Measurements from ENCODE around the gene BMP6.

Gene BMP6

GRCh38 chr6:7742223-7742785 lies 16.4 kb downstream of the BMP6 start:
- no peak for DNase-seq
- H3K27me3 ChIP-seq (replicated peaks; ENCODE audit: control insufficient read depth, insufficient read depth, low read length, poor library complexity, severe bottlenecking): no peaks in the 10 kb centered on the region
- no peaks in the 10 kb centered on the region for H3K9me3 ChIP-seq (ENCODE audit: control insufficient read depth, low read length)
- no peaks in the 10 kb centered on the region for H3K36me3 ChIP-seq (ENCODE audit: control insufficient read depth, insufficient read depth, low read length)
- H3K27ac ChIP-seq (ENCODE audit: insufficient read depth, low read length, poor library complexity, severe bottlenecking): no peak overlapping the region
- no peaks in the 10 kb centered on the region for H3K4me1 ChIP-seq (ENCODE audit: control insufficient read depth, insufficient read depth, low read length, poor library complexity, severe bottlenecking)
- H3K4me3 ChIP-seq (ENCODE audit: insufficient read depth, low read depth, low read length, poor library complexity, severe bottlenecking): no peak overlapping the region

- Histone ChIP-seq H3K27me3 (replicated peaks; ENCODE audit: control insufficient read depth, insufficient read depth, low read length, poor library complexity, severe bottlenecking) (no peaks in the 10 kb centered on the region), H3K36me3 (ENCODE audit: control insufficient read depth, insufficient read depth, low read length) (no peaks in the 10 kb centered on the region), H3K27ac (ENCODE audit: insufficient read depth, low read length, poor library complexity, severe bottlenecking) (no peak overlapping the region), H3K4me3 (ENCODE audit: insufficient read depth, low read depth, low read length, poor library complexity, severe bottlenecking) (no peak overlapping the region), H3K9me3 (ENCODE audit: control insufficient read depth, low read length) (no peaks in the 10 kb centered on the region), H3K4me1 (ENCODE audit: control insufficient read depth, insufficient read depth, low read length, poor library complexity, severe bottlenecking) (no peaks in the 10 kb centered on the region)
- DNase-seq: no peak
Measured at GRCh38 chr6:7745942-7746341, 20.0 kb downstream of the BMP6 start.

GRCh38 chr6:7747016-7747415 lies 21.1 kb downstream of the BMP6 start:
- Histone ChIP-seq H3K36me3 (ENCODE audit: control insufficient read depth, insufficient read depth, low read length) (no peaks in the 10 kb centered on the region), H3K4me1 (ENCODE audit: control insufficient read depth, insufficient read depth, low read length, poor library complexity, severe bottlenecking) (no peaks in the 10 kb centered on the region), H3K27me3 (replicated peaks; ENCODE audit: control insufficient read depth, insufficient read depth, low read length, poor library complexity, severe bottlenecking) (no peaks in the 10 kb centered on the region), H3K4me3 (ENCODE audit: insufficient read depth, low read depth, low read length, poor library complexity, severe bottlenecking) (no peak overlapping the region), H3K9me3 (ENCODE audit: control insufficient read depth, low read length) (no peaks in the 10 kb centered on the region), H3K27ac (ENCODE audit: insufficient read depth, low read length, poor library complexity, severe bottlenecking) (no peak overlapping the region)
- no peak for DNase-seq

- Histone ChIP-seq H3K36me3 (ENCODE audit: control insufficient read depth, insufficient read depth, low read length) (no peaks in the 10 kb centered on the region), H3K4me3 (ENCODE audit: insufficient read depth, low read depth, low read length, poor library complexity, severe bottlenecking) (no peak overlapping the region), H3K27ac (ENCODE audit: insufficient read depth, low read length, poor library complexity, severe bottlenecking) (no peak overlapping the region), H3K9me3 (ENCODE audit: control insufficient read depth, low read length) (no peaks in the 10 kb centered on the region), H3K4me1 (ENCODE audit: control insufficient read depth, insufficient read depth, low read length, poor library complexity, severe bottlenecking) (no peaks in the 10 kb centered on the region), H3K27me3 (replicated peaks; ENCODE audit: control insufficient read depth, insufficient read depth, low read length, poor library complexity, severe bottlenecking) (no peaks in the 10 kb centered on the region)
- DNase-seq: no peak
Measured at GRCh38 chr6:7747433-7747832, 21.5 kb downstream of the BMP6 start.

- Histone ChIP-seq H3K4me1 (ENCODE audit: control insufficient read depth, insufficient read depth, low read length, poor library complexity, severe bottlenecking) (no peaks in the 10 kb centered on the region), H3K36me3 (ENCODE audit: control insufficient read depth, insufficient read depth, low read length) (no peaks in the 10 kb centered on the region), H3K4me3 (ENCODE audit: insufficient read depth, low read depth, low read length, poor library complexity, severe bottlenecking) (no peak overlapping the region), H3K27ac (ENCODE audit: insufficient read depth, low read length, poor library complexity, severe bottlenecking) (no peak overlapping the region), H3K9me3 (ENCODE audit: control insufficient read depth, low read length) (no peaks in the 10 kb centered on the region), H3K27me3 (replicated peaks; ENCODE audit: control insufficient read depth, insufficient read depth, low read length, poor library complexity, severe bottlenecking) (no peaks in the 10 kb centered on the region)
- DNase-seq: no peak
Measured at GRCh38 chr6:7747901-7748504, 22.1 kb downstream of the BMP6 start.

DNA sequence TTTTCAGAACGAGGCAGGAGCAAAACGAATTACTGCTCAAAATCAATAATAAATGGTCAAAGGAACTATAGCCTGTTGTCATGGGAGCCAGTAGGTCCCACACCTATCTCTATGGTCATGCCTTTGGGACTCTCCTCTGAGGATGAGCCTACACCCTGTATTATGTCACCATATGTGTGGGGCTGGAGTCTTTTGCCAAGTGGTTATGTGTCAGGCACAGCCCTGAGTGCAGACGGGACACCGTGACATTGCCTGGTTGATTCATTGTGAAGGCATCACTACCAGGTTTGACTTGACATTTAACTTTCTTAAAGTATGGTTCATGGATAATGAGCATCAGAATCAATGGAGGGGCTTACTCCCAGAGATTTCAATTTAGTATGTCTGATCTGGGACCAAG lies 23.6 kb downstream of the BMP6 start:
- no peaks in the 10 kb centered on the region for H3K27me3 ChIP-seq (replicated peaks; ENCODE audit: control insufficient read depth, insufficient read depth, low read length, poor library complexity, severe bottlenecking)
- no peak overlapping the region for H3K27ac ChIP-seq (ENCODE audit: insufficient read depth, low read length, poor library complexity, severe bottlenecking)
- no peaks in the 10 kb centered on the region for H3K9me3 ChIP-seq (ENCODE audit: control insufficient read depth, low read length)
- H3K36me3 ChIP-seq (ENCODE audit: control insufficient read depth, insufficient read depth, low read length): no peaks in the 10 kb centered on the region
- DNase-seq: no peak
- no peak overlapping the region for H3K4me3 ChIP-seq (ENCODE audit: insufficient read depth, low read depth, low read length, poor library complexity, severe bottlenecking)
- no peaks in the 10 kb centered on the region for H3K4me1 ChIP-seq (ENCODE audit: control insufficient read depth, insufficient read depth, low read length, poor library complexity, severe bottlenecking)

DNA sequence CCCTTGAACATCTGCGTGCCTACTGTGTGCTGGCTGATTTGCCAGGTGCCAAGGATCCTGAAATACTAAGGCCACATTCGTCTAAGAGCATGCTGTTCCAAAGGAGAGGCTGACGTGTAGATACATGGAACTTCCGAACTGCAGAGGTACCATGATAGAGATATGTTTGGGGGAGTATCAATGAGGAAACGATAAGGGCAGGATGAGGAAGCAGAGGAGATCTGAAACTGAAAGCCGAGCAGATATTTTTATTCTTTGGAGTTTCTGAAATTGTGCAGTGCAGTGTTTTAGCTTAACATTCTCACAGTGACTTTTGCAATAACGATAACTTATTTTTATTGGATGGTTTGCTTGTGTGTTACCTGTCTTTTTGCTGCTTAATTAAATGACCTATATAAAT lies 24.3 kb downstream of the BMP6 start:
- H3K27ac ChIP-seq (ENCODE audit: insufficient read depth, low read length, poor library complexity, severe bottlenecking): no peak overlapping the region

GRCh38 chr6:7758456-7758855 lies 32.6 kb downstream of the BMP6 start:
- no peak overlapping the region for H3K4me3 ChIP-seq (ENCODE audit: insufficient read depth, low read depth, low read length, poor library complexity, severe bottlenecking)
- no peaks in the 10 kb centered on the region for H3K27me3 ChIP-seq (replicated peaks; ENCODE audit: control insufficient read depth, insufficient read depth, low read length, poor library complexity, severe bottlenecking)
- H3K9me3 ChIP-seq (ENCODE audit: control insufficient read depth, low read length): no peaks in the 10 kb centered on the region
- H3K27ac ChIP-seq (ENCODE audit: insufficient read depth, low read length, poor library complexity, severe bottlenecking): no peak overlapping the region
- H3K4me1 ChIP-seq (ENCODE audit: control insufficient read depth, insufficient read depth, low read length, poor library complexity, severe bottlenecking): no peaks in the 10 kb centered on the region
- no peak for DNase-seq
- no peaks in the 10 kb centered on the region for H3K36me3 ChIP-seq (ENCODE audit: control insufficient read depth, insufficient read depth, low read length)

More for the DNA sequence above, 24.3 kb downstream of the BMP6 start:
- Histone ChIP-seq H3K4me3 (ENCODE audit: insufficient read depth, low read depth, low read length, poor library complexity, severe bottlenecking) (no peak overlapping the region), H3K27me3 (replicated peaks; ENCODE audit: control insufficient read depth, insufficient read depth, low read length, poor library complexity, severe bottlenecking) (no peaks in the 10 kb centered on the region), H3K36me3 (ENCODE audit: control insufficient read depth, insufficient read depth, low read length) (no peaks in the 10 kb centered on the region), H3K4me1 (ENCODE audit: control insufficient read depth, insufficient read depth, low read length, poor library complexity, severe bottlenecking) (no peaks in the 10 kb centered on the region), H3K9me3 (ENCODE audit: control insufficient read depth, low read length) (no peaks in the 10 kb centered on the region)
- no peak for DNase-seq

DNA sequence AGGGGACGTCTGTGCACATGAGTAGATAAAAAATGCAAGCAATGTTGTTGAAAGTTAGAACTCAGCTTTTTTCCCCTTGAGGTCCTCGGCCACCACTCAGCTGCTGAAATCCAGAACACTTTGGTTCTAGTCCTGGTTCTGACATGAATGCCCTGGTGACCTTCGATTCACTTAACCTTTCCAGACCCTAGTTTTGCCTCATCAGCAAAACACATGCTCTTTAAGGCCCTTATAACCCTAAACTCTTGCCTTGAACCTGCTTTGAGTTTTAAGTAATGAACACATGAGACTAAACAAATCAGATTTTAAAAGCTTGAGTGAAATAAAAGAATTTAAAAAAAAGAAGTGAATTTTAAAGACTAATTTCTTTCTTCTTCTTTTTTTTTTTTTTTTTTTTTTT lies 33.4 kb downstream of the BMP6 start:
- Histone ChIP-seq H3K27ac (ENCODE audit: insufficient read depth, low read length, poor library complexity, severe bottlenecking) (no peak overlapping the region), H3K27me3 (replicated peaks; ENCODE audit: control insufficient read depth, insufficient read depth, low read length, poor library complexity, severe bottlenecking) (no peaks in the 10 kb centered on the region), H3K4me1 (ENCODE audit: control insufficient read depth, insufficient read depth, low read length, poor library complexity, severe bottlenecking) (no peaks in the 10 kb centered on the region), H3K4me3 (ENCODE audit: insufficient read depth, low read depth, low read length, poor library complexity, severe bottlenecking) (no peak overlapping the region), H3K36me3 (ENCODE audit: control insufficient read depth, insufficient read depth, low read length) (no peaks in the 10 kb centered on the region), H3K9me3 (ENCODE audit: control insufficient read depth, low read length) (no peaks in the 10 kb centered on the region)
- no peak for DNase-seq

DNA sequence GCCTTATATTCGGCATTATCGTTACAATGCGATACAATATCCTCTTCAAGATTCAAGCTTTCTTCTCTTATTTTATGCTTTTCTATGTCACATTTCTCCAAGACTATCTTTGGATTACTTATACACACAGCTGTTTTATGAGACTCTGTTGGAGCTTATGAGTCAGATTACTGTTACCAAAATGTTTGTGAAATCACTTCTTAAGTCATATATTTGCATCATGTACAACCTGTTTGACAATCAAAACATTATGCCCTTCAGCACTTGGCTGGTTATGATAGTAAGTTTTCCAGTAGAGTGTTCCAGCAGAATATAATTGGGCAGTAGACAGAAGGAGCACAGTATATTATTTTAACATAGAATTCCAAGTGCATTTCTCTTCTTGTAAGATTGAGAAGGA lies 35.2 kb downstream of the BMP6 start:
- Histone ChIP-seq H3K27ac (ENCODE audit: insufficient read depth, low read length, poor library complexity, severe bottlenecking) (no peak overlapping the region), H3K36me3 (ENCODE audit: control insufficient read depth, insufficient read depth, low read length) (no peaks in the 10 kb centered on the region), H3K9me3 (ENCODE audit: control insufficient read depth, low read length) (no peaks in the 10 kb centered on the region), H3K27me3 (replicated peaks; ENCODE audit: control insufficient read depth, insufficient read depth, low read length, poor library complexity, severe bottlenecking) (no peaks in the 10 kb centered on the region), H3K4me3 (ENCODE audit: insufficient read depth, low read depth, low read length, poor library complexity, severe bottlenecking) (no peak overlapping the region), H3K4me1 (ENCODE audit: control insufficient read depth, insufficient read depth, low read length, poor library complexity, severe bottlenecking) (no peaks in the 10 kb centered on the region)
- DNase-seq: no peak

Data from effector memory CD4-positive, alpha-beta T cell (primary cell).